SK-N-SH (cell line): ENCODE data around the gene SDF2L1.

Experiments used
- CHD2 ChIP-seq: fragments of 150-350 bp; IDR thresholded peaks from 2 replicates; pipeline ENCODE4 v1.6.1; 2018; ENCODE audit warnings: low read length; ENCODE audit not compliant: partially characterized antibody
- EP300 ChIP-seq, 2 experiments: IDR thresholded peaks; 2 replicates each; pipeline versions ENCODE4 v1.4.0 to v1.6.1; 2012; ENCODE audit warnings: borderline replicate concordance in 1 of 2, low read depth in 1 of 2, low read length in 1 of 2
- MXI1 ChIP-seq: IDR thresholded peaks from 2 replicates; pipeline ENCODE4 v1.6.1; 2012; ENCODE audit warnings: mild to moderate bottlenecking, low read depth, low read length, improper control_type of control experiment
- POLR2AphosphoS5 ChIP-seq: IDR thresholded peaks from 2 replicates; pipeline ENCODE4 v1.6.1; 2012; ENCODE audit warnings: low read depth, low read length
- RAD21 ChIP-seq: IDR thresholded peaks from 2 replicates; pipeline ENCODE4 v1.6.1; 2012; ENCODE audit warnings: mild to moderate bottlenecking, low read length
- SIN3A ChIP-seq: IDR thresholded peaks from 2 replicates; pipeline ENCODE4 v1.6.1; 2012; ENCODE audit warnings: low read depth, mild to moderate bottlenecking, low read length, moderate library complexity, borderline replicate concordance
- SMC3 ChIP-seq: IDR thresholded peaks from 2 replicates; pipeline ENCODE4 v1.6.1; 2012; ENCODE audit warnings: low read depth, low read length, improper control_type of control experiment
- TEAD4 ChIP-seq: IDR thresholded peaks from 2 replicates; pipeline ENCODE4 v1.4.0; 2012; ENCODE audit warnings: mild to moderate bottlenecking, borderline replicate concordance; ENCODE audit not compliant: insufficient read depth
- YY1 ChIP-seq: IDR thresholded peaks from 2 replicates; pipeline ENCODE4 v1.4.0; 2012; ENCODE audit warnings: low read depth, mild to moderate bottlenecking
- TF ChIP-seq, protein P1 (sequence below): fragments of 200-600 bp; sonication (generic); IDR thresholded peaks from 2 replicates; pipeline ENCODE4 v1.6.1; 2017; ENCODE audit warnings: antibody characterized with exemption, mild to moderate bottlenecking, moderate library complexity

GRCh38 chr22:21592422-21592821 is 49.7 kb upstream of the SDF2L1 start:
- no peak for TF ChIP-seq RAD21
- TF ChIP-seq, protein P1, sequence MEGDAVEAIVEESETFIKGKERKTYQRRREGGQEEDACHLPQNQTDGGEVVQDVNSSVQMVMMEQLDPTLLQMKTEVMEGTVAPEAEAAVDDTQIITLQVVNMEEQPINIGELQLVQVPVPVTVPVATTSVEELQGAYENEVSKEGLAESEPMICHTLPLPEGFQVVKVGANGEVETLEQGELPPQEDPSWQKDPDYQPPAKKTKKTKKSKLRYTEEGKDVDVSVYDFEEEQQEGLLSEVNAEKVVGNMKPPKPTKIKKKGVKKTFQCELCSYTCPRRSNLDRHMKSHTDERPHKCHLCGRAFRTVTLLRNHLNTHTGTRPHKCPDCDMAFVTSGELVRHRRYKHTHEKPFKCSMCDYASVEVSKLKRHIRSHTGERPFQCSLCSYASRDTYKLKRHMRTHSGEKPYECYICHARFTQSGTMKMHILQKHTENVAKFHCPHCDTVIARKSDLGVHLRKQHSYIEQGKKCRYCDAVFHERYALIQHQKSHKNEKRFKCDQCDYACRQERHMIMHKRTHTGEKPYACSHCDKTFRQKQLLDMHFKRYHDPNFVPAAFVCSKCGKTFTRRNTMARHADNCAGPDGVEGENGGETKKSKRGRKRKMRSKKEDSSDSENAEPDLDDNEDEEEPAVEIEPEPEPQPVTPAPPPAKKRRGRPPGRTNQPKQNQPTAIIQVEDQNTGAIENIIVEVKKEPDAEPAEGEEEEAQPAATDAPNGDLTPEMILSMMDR, result no peak
- no peak for TF ChIP-seq SMC3
- no peak for TF ChIP-seq SIN3A
- TF ChIP-seq TEAD4, result no peak
- no peak for TF ChIP-seq EP300 (IDR thresholded peaks at IDR 0.05; ENCODE audit: borderline replicate concordance in 1 of 2, low read depth in 1 of 2, low read length in 1 of 2)
- no peak for TF ChIP-seq POLR2AphosphoS5
- no peak for TF ChIP-seq CHD2
- TF ChIP-seq YY1, result no peak
- TF ChIP-seq MXI1, result no peak
